GM12892 (cell line): ENCODE results near the gene CNR1.

Experiments used
- POLR2A ChIP-seq: IDR thresholded peaks from 2 replicates; pipeline ENCODE4 v1.6.1; 2011; ENCODE audit warnings: low read depth, low read length, control low read depth
- TAF1 ChIP-seq: IDR thresholded peaks from 2 replicates; pipeline ENCODE4 v1.6.1; 2011; ENCODE audit warnings: low read depth, mild to moderate bottlenecking, control low read depth, low read length, borderline replicate concordance

GRCh38 chr6:88114838-88115237, 51.3 kb downstream of the CNR1 start:
- TF ChIP-seq POLR2A (no peak), TAF1 (no peak)
